BJ (cell line): ENCODE results near the gene SPTLC2. TPM values are rescaled to one million over a fixed set of nuclear protein-coding genes. Genes with fewer than 3 reads are reported as not detected.

ENCODE experiments used
- CTCF ChIA-PET: fragments of 350-600 bp; formaldehyde crosslinking; extraction: SDS; loops from one replicate; lab custom pipeline; 2021; ENCODE audit warnings: antibody characterized with exemption, inconsistent platforms; lab: Yijun Ruan, JAX
- POLR2A ChIA-PET: fragments of 300-600 bp; sonication (Branson Sonifier 250); formaldehyde crosslinking; extraction: SDS; loops from one replicate; lab custom pipeline; 2021; ENCODE audit warnings: antibody characterized with exemption; lab: Charles Lee
- DNase-seq: peaks from one replicate; pipeline ENCODE4 v3.0.0-alpha.2; 2011; ENCODE audit warnings: low read depth
- H3K27me3 ChIP-seq: 2 replicates; pipeline ENCODE4 v1.6.0; 2011; ENCODE audit warnings: low read length; ENCODE audit not compliant: control insufficient read depth, insufficient read depth
- H3K36me3 ChIP-seq: 2 replicates; pipeline ENCODE4 v1.5.1; 2011; ENCODE audit warnings: low read length; ENCODE audit not compliant: control insufficient read depth, insufficient read depth
- H3K4me3 ChIP-seq: 2 replicates; pipeline ENCODE4 v1.5.1; 2011; ENCODE audit warnings: low read depth, mild to moderate bottlenecking, control low read depth, low read length
- CTCF ChIP-seq: IDR thresholded peaks from 2 replicates; pipeline ENCODE4 v1.5.1; 2011; ENCODE audit warnings: low read depth, mild to moderate bottlenecking, control low read depth, inconsistent platforms, low read length, moderate library complexity; ENCODE audit not compliant: insufficient read depth
- polyA plus RNA-seq: library from polyadenylated mRNA; depleted of rRNA; stranded (reverse); fragments of >200 nt; gene quantifications from 2 replicates; pipeline ENCODE4 v1.2.3, GENCODE V29; 2011

SPTLC2 gene
- polyA plus RNA-seq, 1 experiment: 38.3 TPM

- no peaks in the 10 kb centered on the region for H3K27me3 ChIP-seq
- ChIA-PET POLR2A (no interaction called here), CTCF (interaction anchor here (0.9 kb wide), 1 partner anchor 50 kb away, joined by 3 read pairs; no protein-coding TSS in a partner anchor)
- DNase-seq: no peak
- no peak overlapping the region for H3K4me3 ChIP-seq
- TF ChIP-seq CTCF: no peak
- peaks cover 7% of the 10 kb centered on the region for H3K36me3 ChIP-seq
Observed at GRCh38 chr14:77508876-77509275, 107.6 kb downstream of the SPTLC2 start.

GRCh38 chr14:77508249-77508648 lies 108.2 kb downstream of the SPTLC2 start:
- DNase-seq: no peak
- no peaks in the 10 kb centered on the region for H3K27me3 ChIP-seq
- H3K36me3 ChIP-seq: peaks cover 7% of the 10 kb centered on the region
- ChIA-PET POLR2A (no interaction called here), CTCF (interaction anchor here (0.9 kb wide), 1 partner anchor 49 kb away, joined by 3 read pairs; no protein-coding TSS in a partner anchor)
- TF ChIP-seq CTCF: no peak
- no peak overlapping the region for H3K4me3 ChIP-seq

GRCh38 chr14:77507762-77508161 lies 108.7 kb downstream of the SPTLC2 start:
- CTCF ChIA-PET: no interaction called here
- peaks cover 7% of the 10 kb centered on the region for H3K36me3 ChIP-seq

GRCh38 chr14:77505031-77505430 lies 111.4 kb downstream of the SPTLC2 start:
- POLR2A ChIA-PET: interaction anchor here (0.6 kb wide), 1 partner anchor 310 kb away, joined by 3 read pairs; no protein-coding TSS in a partner anchor
- Histone ChIP-seq H3K27me3 (peaks cover 1% of the 10 kb centered on the region; the same call in 1 of the 2 replicates), H3K36me3 (peaks cover 4% of the 10 kb centered on the region), H3K4me3 (no peak overlapping the region)
- no peak for DNase-seq
- CTCF ChIA-PET: interaction anchor here (0.6 to 2.4 kb wide), 2 partner anchors 12 to 13 kb away, joined by 3 to 6 read pairs; no protein-coding TSS in a partner anchor
- no peak for TF ChIP-seq CTCF

More at GRCh38 chr14:77507762-77508161, 108.7 kb downstream of the SPTLC2 start:
- DNase-seq: no peak
- Histone ChIP-seq H3K27me3 (no peaks in the 10 kb centered on the region), H3K4me3 (no peak overlapping the region)
- POLR2A ChIA-PET: interaction anchor here (0.7 kb wide), 1 partner anchor 613 kb away, joined by 3 read pairs; no protein-coding TSS in a partner anchor
- TF ChIP-seq CTCF: no peak

- CTCF ChIA-PET: no interaction called here
- Histone ChIP-seq H3K36me3 (peaks cover 3% of the 10 kb centered on the region), H3K27me3 (peaks cover 10% of the 10 kb centered on the region), H3K4me3 (no peak overlapping the region)
- no peak for TF ChIP-seq CTCF
- no peak for DNase-seq
- POLR2A ChIA-PET: no interaction called here
Observed at GRCh38 chr14:77503138-77503537, 113.3 kb downstream of the SPTLC2 start.
